Coronary artery (tissue), 2 donors: ENCODE measurements around the gene KCNIP1.

Source experiments
- DNase-seq: peaks from one replicate; pipeline ENCODE4 v3.0.0-alpha.2; 2017; ENCODE audit warnings: low spot score
- H3K27ac ChIP-seq, 2 donors: fragments of 200-600 bp; sonication (generic); one replicate each; pipeline ENCODE4 v1.5.1; 2016 to 2019
- H3K4me3 ChIP-seq: fragments of 200-600 bp; sonication (generic); 2 replicates; pipeline ENCODE4 v1.5.1; 2016; ENCODE audit warnings: mild to moderate bottlenecking, moderate library complexity
- TF ChIP-seq, protein P1 (sequence below): fragments of 200-600 bp; sonication (generic); IDR thresholded peaks from one replicate; pipeline ENCODE4 v1.5.1; 2019; ENCODE audit warnings: antibody characterized with exemption

The KCNIP1 gene

DNA sequence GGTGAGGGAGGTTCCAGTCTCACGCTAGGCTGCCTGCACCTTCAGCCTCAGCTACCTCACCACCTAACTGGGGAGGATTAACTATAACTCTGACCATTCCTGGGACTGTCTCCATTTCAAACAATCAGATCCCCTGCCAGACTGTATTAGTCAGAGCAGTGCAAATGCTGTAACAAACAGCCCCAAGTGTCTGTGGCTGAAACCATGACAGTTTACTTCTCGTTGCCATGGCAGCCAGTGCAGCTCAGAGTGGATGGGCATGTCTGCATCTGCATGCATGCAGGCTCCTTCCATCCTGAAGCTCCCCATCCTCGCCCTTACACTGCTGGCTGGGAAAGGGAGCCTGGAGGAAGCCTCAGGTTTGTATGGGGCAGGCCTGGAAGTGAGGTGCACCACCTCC lies 86.7 kb downstream of the KCNIP1 start:
- H3K27ac ChIP-seq, result no peak overlapping the region
- H3K4me3 ChIP-seq, result no peak overlapping the region
- TF ChIP-seq, protein P1, sequence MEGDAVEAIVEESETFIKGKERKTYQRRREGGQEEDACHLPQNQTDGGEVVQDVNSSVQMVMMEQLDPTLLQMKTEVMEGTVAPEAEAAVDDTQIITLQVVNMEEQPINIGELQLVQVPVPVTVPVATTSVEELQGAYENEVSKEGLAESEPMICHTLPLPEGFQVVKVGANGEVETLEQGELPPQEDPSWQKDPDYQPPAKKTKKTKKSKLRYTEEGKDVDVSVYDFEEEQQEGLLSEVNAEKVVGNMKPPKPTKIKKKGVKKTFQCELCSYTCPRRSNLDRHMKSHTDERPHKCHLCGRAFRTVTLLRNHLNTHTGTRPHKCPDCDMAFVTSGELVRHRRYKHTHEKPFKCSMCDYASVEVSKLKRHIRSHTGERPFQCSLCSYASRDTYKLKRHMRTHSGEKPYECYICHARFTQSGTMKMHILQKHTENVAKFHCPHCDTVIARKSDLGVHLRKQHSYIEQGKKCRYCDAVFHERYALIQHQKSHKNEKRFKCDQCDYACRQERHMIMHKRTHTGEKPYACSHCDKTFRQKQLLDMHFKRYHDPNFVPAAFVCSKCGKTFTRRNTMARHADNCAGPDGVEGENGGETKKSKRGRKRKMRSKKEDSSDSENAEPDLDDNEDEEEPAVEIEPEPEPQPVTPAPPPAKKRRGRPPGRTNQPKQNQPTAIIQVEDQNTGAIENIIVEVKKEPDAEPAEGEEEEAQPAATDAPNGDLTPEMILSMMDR, result no peak
- no peak for DNase-seq

DNA sequence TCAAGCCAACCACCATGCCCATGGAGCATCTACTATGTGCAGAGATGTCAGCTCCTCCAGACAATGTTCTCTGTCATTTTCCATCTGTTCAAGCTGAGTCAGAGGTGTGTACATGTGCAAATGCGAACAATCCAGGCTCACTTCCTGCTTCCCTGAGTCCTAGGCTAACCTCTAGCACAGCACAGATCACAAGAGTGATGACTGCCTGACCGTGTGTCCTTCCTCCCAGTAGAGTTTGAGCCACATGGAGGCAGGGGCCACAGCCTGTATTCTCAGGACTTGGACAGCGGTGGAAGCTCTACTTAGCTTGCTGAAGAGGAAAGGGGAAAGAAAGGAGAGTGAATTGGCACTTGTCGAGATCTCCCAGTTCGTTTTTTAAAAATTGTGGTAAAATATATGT lies 87.2 kb downstream of the KCNIP1 start:
- Histone ChIP-seq H3K27ac (no peak overlapping the region), H3K4me3 (no peak overlapping the region)
- TF ChIP-seq, protein P1, result no peak
- no peak for DNase-seq

DNA sequence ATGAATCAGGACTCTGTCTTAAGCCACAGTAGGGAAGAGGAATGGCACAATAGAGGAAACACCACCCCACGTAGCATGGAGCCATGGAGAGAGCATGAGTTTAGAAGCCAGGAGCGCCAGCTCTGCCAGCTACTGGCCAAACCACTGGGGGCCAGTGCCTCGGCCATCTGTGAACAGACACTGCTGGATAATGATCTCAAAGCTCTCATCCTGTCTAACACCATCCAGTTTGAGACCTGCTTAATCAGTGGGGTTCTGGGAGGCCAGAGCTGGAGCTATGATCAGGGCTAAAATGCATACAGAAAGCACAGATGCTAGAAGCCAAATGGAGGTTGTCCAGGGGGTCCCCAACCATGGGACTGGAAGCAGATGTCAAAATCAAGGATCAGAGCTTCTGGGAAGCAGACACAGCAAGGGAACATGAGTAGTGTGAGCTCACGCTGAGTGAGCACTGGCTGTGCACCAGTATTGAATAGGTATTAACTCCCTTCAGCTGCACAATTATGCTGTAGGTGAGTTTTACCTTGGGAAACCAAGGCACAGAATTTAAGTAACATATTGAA lies 92.7 kb downstream of the KCNIP1 start:
- Histone ChIP-seq H3K27ac (no peak overlapping the region), H3K4me3 (no peak overlapping the region)
- TF ChIP-seq, protein P1, result no peak
- DNase-seq, result no peak

DNA sequence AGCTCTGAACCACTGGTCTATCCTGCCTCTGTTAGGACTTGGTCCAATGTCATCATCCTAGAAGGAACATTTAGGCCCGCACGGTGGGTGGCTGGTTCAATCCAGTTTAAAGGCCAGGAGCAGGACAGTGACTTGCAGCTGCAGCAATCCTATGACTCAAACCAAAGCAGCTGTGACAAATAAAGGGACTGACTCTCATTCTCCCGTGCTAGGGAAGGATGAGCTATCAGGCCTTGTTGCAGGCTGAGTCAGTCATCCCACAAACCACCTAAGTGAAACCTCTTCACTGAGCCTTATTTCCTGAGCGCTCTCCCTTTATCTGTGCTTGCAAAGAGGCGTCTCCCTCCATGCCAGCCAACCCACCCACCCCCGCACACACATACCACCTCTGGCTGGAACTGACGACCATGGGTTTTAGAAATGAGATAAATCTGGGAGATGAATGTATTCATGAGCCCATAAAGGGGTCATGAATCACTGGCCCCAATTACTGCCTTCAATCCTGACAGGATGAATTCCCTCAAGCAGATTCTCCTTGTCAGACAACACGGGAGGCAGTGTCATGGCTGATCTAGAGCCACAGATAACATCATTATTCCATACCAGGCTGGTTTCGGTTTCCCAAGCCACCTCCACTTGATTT lies 93.4 kb downstream of the KCNIP1 start:
- Histone ChIP-seq H3K4me3 (no peak overlapping the region), H3K27ac (no peak overlapping the region)
- TF ChIP-seq, protein P1, result no peak
- DNase-seq, result no peak

DNA sequence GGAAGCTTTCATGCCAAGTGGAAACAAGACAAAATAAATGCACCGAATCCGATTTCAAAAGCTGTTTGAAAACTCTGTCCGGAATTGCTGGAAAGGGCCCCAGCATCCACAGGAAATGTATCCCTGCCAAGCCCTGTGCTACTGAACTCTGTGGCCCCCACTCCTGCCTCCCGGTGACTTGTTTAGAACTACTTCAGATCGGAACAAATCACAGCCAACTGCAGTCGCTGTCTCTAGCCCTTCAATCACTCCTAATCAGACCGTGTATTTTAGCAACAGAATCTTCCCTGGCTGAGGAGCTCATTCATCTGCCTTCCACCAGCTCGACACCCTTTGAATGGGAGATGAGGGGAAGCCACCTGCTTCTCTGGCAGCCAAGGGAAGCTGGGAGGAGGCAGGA lies 94.1 kb downstream of the KCNIP1 start:
- TF ChIP-seq, protein P1, result no peak
- Histone ChIP-seq H3K27ac (no peak overlapping the region), H3K4me3 (no peak overlapping the region)
- DNase-seq, result no peak

DNA sequence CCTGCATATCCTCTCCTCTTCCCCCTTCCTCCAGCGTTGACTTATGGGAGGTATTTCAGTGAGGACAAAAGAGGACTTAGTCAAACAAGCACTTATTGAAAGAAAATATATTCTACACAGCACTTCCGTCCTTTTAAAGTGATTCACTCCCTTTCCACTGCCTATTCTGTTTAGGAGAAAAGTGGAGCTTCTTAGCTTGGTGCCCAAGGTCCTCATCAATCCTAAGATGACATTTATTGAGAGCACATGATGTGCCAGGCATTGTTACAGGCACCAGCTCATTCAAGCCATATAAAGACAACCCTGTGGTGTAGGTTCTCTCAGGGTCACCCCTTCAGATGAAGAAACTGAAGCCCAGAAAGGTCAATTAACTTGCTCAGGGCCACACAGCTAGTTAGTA lies 95.9 kb downstream of the KCNIP1 start:
- TF ChIP-seq, protein P1, result no peak
- no peak for DNase-seq

DNA sequence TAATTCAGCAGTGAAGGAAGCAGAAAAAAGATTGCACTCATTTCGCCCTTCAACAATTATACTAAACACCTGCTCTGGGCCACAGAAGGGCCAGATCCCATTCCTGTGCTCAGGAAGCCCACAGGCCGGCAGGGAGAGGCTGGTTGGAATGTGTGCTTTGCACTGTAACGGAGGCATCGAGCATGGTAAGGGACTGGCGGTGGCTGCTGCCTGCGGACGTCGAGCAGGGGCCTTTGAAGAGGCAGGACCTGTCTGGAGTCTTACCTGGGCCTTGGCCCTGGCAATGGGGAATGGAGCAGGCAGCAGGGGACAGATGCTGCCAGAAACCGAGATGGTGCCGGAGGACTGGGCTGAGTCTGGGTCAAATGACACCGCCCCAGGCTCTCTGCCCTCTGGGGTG lies 97.8 kb downstream of the KCNIP1 start:
- no peak for DNase-seq
- TF ChIP-seq, protein P1, result no peak
- H3K4me3 ChIP-seq, result no peak overlapping the region
- no peak overlapping the region for H3K27ac ChIP-seq

More for the DNA sequence above, 95.9 kb downstream of the KCNIP1 start:
- Histone ChIP-seq H3K4me3 (no peak overlapping the region), H3K27ac (no peak overlapping the region)
